B cell (primary cell): ENCODE measurements around the gene SLAIN2. TPM values are rescaled to one million over a fixed set of nuclear protein-coding genes. Genes with fewer than 3 reads are reported as not detected.

ENCODE experiments used
- ATAC-seq: fragments of 200-7000 bp; cut with Tn5 transposase; one replicate; pipeline ENCODE4 v1.10.0; 2021; ENCODE audit warnings: low read depth, mild to moderate bottlenecking, moderate number of reproducible peaks, moderate library complexity
- CTCF ChIA-PET: fragments of 350-600 bp; sonication (Branson Sonifier 250); formaldehyde crosslinking; loops from one replicate; lab custom pipeline; 2021; ENCODE audit warnings: antibody characterized with exemption, inconsistent platforms; lab: Charles Lee
- POLR2A ChIA-PET: fragments of 350-600 bp; sonication (Branson Sonifier 250); formaldehyde crosslinking; loops from one replicate; lab custom pipeline; 2021; ENCODE audit warnings: antibody characterized with exemption; lab: Charles Lee
- DNase-seq: peaks from one replicate; pipeline ENCODE4 v3.0.0; 2013
- H2AFZ ChIP-seq: 2 replicates; pipeline ENCODE4 v1.6.1; 2012; ENCODE audit warnings: mild to moderate bottlenecking, low read depth, low read length; ENCODE audit not compliant: insufficient read depth, poor library complexity, severe bottlenecking
- H3K27ac ChIP-seq, 2 donors: 1 replicate in 1 of 2; 2 replicates in 1 of 2; pipeline ENCODE4 v1.5.1; 2012 to 2013; ENCODE audit warnings: low read length in 2 of 2, mild to moderate bottlenecking in 2 of 2, moderate library complexity in 1 of 2
- H3K27me3 ChIP-seq, 4 experiments: fragments of 200-600 bp in 1 of 4; sonication (generic) in 1 of 4; replicated peaks in 1 of 4; 1 replicate in 2 of 4; 2 replicates in 2 of 4; pipeline versions ENCODE4 v1.6.1 to v1.7.0; 2013 to 2016; ENCODE audit warnings: low read length in 3 of 4, mild to moderate bottlenecking in 2 of 4, mixed read lengths in 1 of 4, moderate library complexity in 1 of 4; ENCODE audit not compliant: insufficient read depth in 4 of 4, control insufficient read depth in 3 of 4; ENCODE audit errors: control extremely low read depth in 1 of 4
- H3K36me3 ChIP-seq, 2 experiments: replicated peaks in 1 of 2; 1 replicate in 1 of 2; 2 replicates in 1 of 2; pipeline versions ENCODE4 v1.6.1 to v1.7.1; 2013; ENCODE audit warnings: low read length in 1 of 2; ENCODE audit not compliant: insufficient read depth in 2 of 2, control insufficient read depth in 1 of 2; ENCODE audit errors: control extremely low read depth in 1 of 2, extremely low read depth in 1 of 2
- H3K4me1 ChIP-seq, 2 donors: fragments of 200-600 bp in 1 of 2; sonication (generic) in 1 of 2; 1 replicate in 1 of 2; 2 replicates in 1 of 2; pipeline versions ENCODE4 v1.5.1 to v1.6.1; 2013 to 2017; ENCODE audit warnings: low read length in 2 of 2; ENCODE audit not compliant: control insufficient read depth in 2 of 2, insufficient read depth in 2 of 2
- H3K4me2 ChIP-seq: replicated peaks from 2 replicates; pipeline ENCODE3; 2012; ENCODE audit warnings: mild to moderate bottlenecking, low read depth, low read length; ENCODE audit not compliant: poor library complexity, severe bottlenecking
- H3K4me3 ChIP-seq, 5 experiments: fragments of 200-600 bp in 1 of 5; sonication (generic) in 1 of 5; 1 replicate in 3 of 5; 2 replicates in 2 of 5; pipeline versions ENCODE4 v1.5.1 to v1.7.0; 2011 to 2016; ENCODE audit warnings: low read length in 4 of 5, mild to moderate bottlenecking in 4 of 5, low read depth in 2 of 5, control low read depth in 1 of 5, moderate library complexity in 1 of 5; ENCODE audit not compliant: insufficient read depth in 1 of 5; ENCODE audit errors: control extremely low read depth in 1 of 5, extremely low read depth in 1 of 5
- H3K79me2 ChIP-seq: fragments of 200-600 bp; sonication (generic); one replicate; pipeline ENCODE4 v1.6.0; 2016; ENCODE audit warnings: low read length; ENCODE audit not compliant: control insufficient read depth, insufficient read depth
- H3K9ac ChIP-seq: fragments of 200-600 bp; sonication (generic); 2 replicates; pipeline ENCODE4 v1.6.1; 2017; ENCODE audit warnings: mild to moderate bottlenecking, low read length, moderate library complexity
- H3K9me3 ChIP-seq, 3 donors: one replicate each; pipeline versions ENCODE4 v1.6.1 to v1.7.1; 2013; ENCODE audit warnings: low read length in 2 of 3; ENCODE audit not compliant: control insufficient read depth in 2 of 3, insufficient read depth in 1 of 3; ENCODE audit errors: control extremely low read depth in 1 of 3
- H4K20me1 ChIP-seq: 2 replicates; pipeline ENCODE4 v1.6.0; 2012; ENCODE audit warnings: mild to moderate bottlenecking, low read length; ENCODE audit not compliant: insufficient read depth, control insufficient read depth, poor library complexity, severe bottlenecking
- H3K27ac Mint-ChIP-seq: one replicate; pipeline ENCODE4 v1.8.0; 2021; ENCODE audit warnings: mixed read lengths
- H3K27me3 Mint-ChIP-seq: one replicate; pipeline ENCODE4 v1.8.0; 2021; ENCODE audit warnings: mixed read lengths
- H3K4me1 Mint-ChIP-seq: one replicate; pipeline ENCODE4 v1.8.0; 2021; ENCODE audit warnings: mixed read lengths
- H3K4me3 Mint-ChIP-seq: one replicate; pipeline ENCODE4 v1.8.0; 2021; ENCODE audit warnings: mixed read lengths
- H3K9me3 Mint-ChIP-seq: one replicate; pipeline ENCODE4 v1.8.0; 2022; ENCODE audit warnings: mixed read lengths; ENCODE audit not compliant: insufficient read depth
- EZH2 ChIP-seq: IDR thresholded peaks from 2 replicates; pipeline ENCODE4 v1.6.1; 2012; ENCODE audit warnings: borderline replicate concordance, low read depth, mild to moderate bottlenecking, moderate library complexity, low read length; ENCODE audit not compliant: insufficient read depth, poor library complexity, severe bottlenecking
- WGBS: methylation state at CpG from one replicate; pipeline ENCODE4 v1.1.5; 2013; ENCODE audit warnings: missing lambda C conversion rate; ENCODE audit not compliant: insufficient coverage; 5-methylcytosine and 5-hydroxymethylcytosine counted together
- intact Hi-C: fragments of 100-400 bp; cut with micrococcal nuclease; formaldehyde crosslinking; loops from one replicate; pipeline ENCODE4 v1.10.0; 2022
- polyA plus RNA-seq: library from polyadenylated mRNA; depleted of rRNA; stranded (reverse); fragments of >200 nt; gene quantifications from 2 replicates; pipeline ENCODE4 v1.2.3, GENCODE V29; 2012
- total RNA-seq, 2 donors: library from RNA; stranded (reverse); fragments of 120-200 nt in 1 of 2; gene quantifications; 1 replicate in 1 of 2; 2 replicates in 1 of 2; pipeline versions ENCODE4 v1.2.3 to v1.2.4, GENCODE V29; 2013 to 2022
- TF ChIP-seq, protein P1 (sequence below): fragments of 200-600 bp; IDR thresholded peaks from one replicate; pipeline ENCODE4 v1.8.0; 2022; ENCODE audit warnings: antibody characterized with exemption, mild to moderate bottlenecking

The SLAIN2 gene
- total and polyA plus RNA-seq, 2 donors (not counting 1 experiment from before 2014, with no cell fraction given), result 19.7 to 69.1 TPM

DNA sequence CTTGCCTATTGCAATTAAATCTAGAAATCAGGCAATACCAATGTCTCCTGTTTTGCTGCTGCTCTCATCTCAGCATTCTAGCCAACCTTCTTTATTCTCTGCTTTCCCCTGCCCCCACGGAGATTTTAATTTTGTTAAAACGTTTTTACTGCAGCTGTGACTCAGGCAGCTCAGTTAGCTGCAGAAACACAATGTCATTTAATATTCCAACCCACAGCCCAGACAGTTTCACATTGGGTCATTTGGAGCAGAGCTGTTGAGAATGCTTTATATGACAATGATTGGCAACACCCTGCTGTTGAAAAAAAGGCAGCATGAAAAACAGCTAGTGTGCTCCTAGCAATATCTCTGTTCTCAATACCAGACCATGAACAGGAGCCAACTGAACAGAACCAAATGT is 129.2 kb downstream of the SLAIN2 start:
- Mint-ChIP-seq H3K27me3 (peaks cover 6% of the 10 kb centered on the region), H3K27ac (no peak overlapping the region), H3K9me3 (no peaks in the 10 kb centered on the region), H3K4me3 (no peak overlapping the region), H3K4me1 (no peaks in the 10 kb centered on the region)
- POLR2A ChIA-PET, result no interaction called here
- Histone ChIP-seq H3K4me1 (peaks cover 0 to 3% of the 10 kb centered on the region in 2 donors), H3K79me2 (no peaks in the 10 kb centered on the region), H3K4me2 (no peak overlapping the region), H3K27ac (no peak overlapping the region), H3K4me3 (no peak overlapping the region), H3K9ac (no peak overlapping the region), H3K36me3 (no peaks in the 10 kb centered on the region), H3K27me3 (no peaks in the 10 kb centered on the region), H2AFZ (no peak overlapping the region), H4K20me1 (no peaks in the 10 kb centered on the region), H3K9me3 (no peaks in the 10 kb centered on the region)
- TF ChIP-seq, protein P1, sequence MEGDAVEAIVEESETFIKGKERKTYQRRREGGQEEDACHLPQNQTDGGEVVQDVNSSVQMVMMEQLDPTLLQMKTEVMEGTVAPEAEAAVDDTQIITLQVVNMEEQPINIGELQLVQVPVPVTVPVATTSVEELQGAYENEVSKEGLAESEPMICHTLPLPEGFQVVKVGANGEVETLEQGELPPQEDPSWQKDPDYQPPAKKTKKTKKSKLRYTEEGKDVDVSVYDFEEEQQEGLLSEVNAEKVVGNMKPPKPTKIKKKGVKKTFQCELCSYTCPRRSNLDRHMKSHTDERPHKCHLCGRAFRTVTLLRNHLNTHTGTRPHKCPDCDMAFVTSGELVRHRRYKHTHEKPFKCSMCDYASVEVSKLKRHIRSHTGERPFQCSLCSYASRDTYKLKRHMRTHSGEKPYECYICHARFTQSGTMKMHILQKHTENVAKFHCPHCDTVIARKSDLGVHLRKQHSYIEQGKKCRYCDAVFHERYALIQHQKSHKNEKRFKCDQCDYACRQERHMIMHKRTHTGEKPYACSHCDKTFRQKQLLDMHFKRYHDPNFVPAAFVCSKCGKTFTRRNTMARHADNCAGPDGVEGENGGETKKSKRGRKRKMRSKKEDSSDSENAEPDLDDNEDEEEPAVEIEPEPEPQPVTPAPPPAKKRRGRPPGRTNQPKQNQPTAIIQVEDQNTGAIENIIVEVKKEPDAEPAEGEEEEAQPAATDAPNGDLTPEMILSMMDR, result no peak
- no peak for TF ChIP-seq EZH2
- intact Hi-C loops, result no loop called here
- CTCF ChIA-PET, result no interaction called here
- ATAC-seq, result no peak
- DNase-seq, result no peak
- WGBS, result no CpG with 5 or more reads among the region's 2 CpGs

DNA sequence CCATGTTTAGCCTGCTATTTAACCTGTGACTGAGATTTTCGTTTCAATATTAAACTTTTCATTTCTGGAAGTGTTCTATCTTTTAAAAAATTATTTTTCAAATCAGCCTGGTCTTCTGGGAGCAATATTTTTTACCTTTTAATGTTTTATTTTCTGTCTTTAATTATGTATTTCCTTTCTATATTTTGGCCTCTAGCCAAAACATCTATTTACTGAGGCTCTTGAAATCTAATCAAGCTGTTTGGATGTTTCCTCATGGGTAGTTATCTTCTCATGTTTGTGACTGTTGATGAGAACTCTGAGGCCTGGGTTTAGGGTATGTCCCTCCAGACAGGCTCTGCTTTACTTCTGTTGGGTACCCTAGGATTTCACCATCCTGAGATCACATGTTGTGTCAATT is 131.5 kb downstream of the SLAIN2 start:
- H3K27me3 ChIP-seq, result no peaks in the 10 kb centered on the region
- no peak overlapping the region for H3K27ac ChIP-seq
- H3K4me1 ChIP-seq, result no peaks in the 10 kb centered on the region
- H3K9ac ChIP-seq, result no peak overlapping the region
- no peak overlapping the region for H3K4me3 Mint-ChIP-seq
- WGBS, result no CpG with 5 or more reads among the region's 1 CpG
- no peaks in the 10 kb centered on the region for H3K79me2 ChIP-seq
- ATAC-seq, result no peak
- peaks cover 9% of the 10 kb centered on the region for H3K27me3 Mint-ChIP-seq
- H3K36me3 ChIP-seq, result no peaks in the 10 kb centered on the region
- no peak overlapping the region for H3K4me2 ChIP-seq
- no peak overlapping the region for H2AFZ ChIP-seq
- CTCF ChIA-PET, result no interaction called here
- POLR2A ChIA-PET, result no interaction called here
- H3K27ac Mint-ChIP-seq, result no peak overlapping the region
- DNase-seq, result no peak
- intact Hi-C loops, result no loop called here
- H4K20me1 ChIP-seq, result no peaks in the 10 kb centered on the region
- TF ChIP-seq EZH2, result no peak
- TF ChIP-seq, protein P1, result no peak
- H3K9me3 ChIP-seq, result no peaks in the 10 kb centered on the region
- H3K9me3 Mint-ChIP-seq, result no peaks in the 10 kb centered on the region
- H3K4me1 Mint-ChIP-seq, result no peaks in the 10 kb centered on the region
- no peak overlapping the region for H3K4me3 ChIP-seq
